ENCODE measurements around the gene KCTD20.
"Not testable (repeated sequence)": the region's sequence is repeated elsewhere in the genome, so short reads cannot be mapped to it uniquely, and the experiment has no call there.

Gene KCTD20

GRCh38 chr6:36442671-36443470 is at the start of gene KCTD20, which contains the start of gene PXT1:
KCTD20 (plus strand) TSS chr6:36443000; CDS start chr6:36470098, 27,098 bp downstream.
PXT1 (minus strand) TSS chr6:36442854; CDS start chr6:36426082, 16,772 bp downstream.
- POLR2A ChIA-PET (ENCODE audit: low non-redundant PET), result interaction anchor here (1.1 kb wide), 1 partner anchor 19 kb away, joined by 3 read pairs; no protein-coding TSS in a partner anchor
- CTCF ChIA-PET, result no interaction called here
- DNase-seq (ENCODE audit: low spot score), result peak; percentile 79
- no peak for TF ChIP-seq CTCF (conservative IDR thresholded peaks at IDR 0.05; ENCODE audit: low read depth)
- H3K27ac ChIP-seq, result peak within 1 kb of the TSS; percentile 94

- no peak overlapping the region for H3K27ac ChIP-seq
- DNase-seq (ENCODE audit: low spot score), result no peak
- ChIA-PET POLR2A (ENCODE audit: low non-redundant PET) (no interaction called here), CTCF (no interaction called here)
- no peak for TF ChIP-seq CTCF (conservative IDR thresholded peaks at IDR 0.05; ENCODE audit: low read depth)
Measured at GRCh38 chr6:36399970-36400369, 42.8 kb upstream of the KCTD20 start.

GRCh38 chr6:36402481-36402880 is 40.3 kb upstream of the KCTD20 start:
- ChIA-PET POLR2A (ENCODE audit: low non-redundant PET) (no interaction called here), CTCF (no interaction called here)
- no peak for TF ChIP-seq CTCF (conservative IDR thresholded peaks at IDR 0.05; ENCODE audit: low read depth)
- no peak overlapping the region for H3K27ac ChIP-seq
- DNase-seq (ENCODE audit: low spot score), result no peak

GRCh38 chr6:36404164-36404563 is 38.6 kb upstream of the KCTD20 start:
- ChIA-PET POLR2A (ENCODE audit: low non-redundant PET) (no interaction called here), CTCF (interaction anchor here (0.6 kb wide), 1 partner anchor 674 kb away, joined by 5 read pairs; no protein-coding TSS in a partner anchor)
- TF ChIP-seq CTCF (conservative IDR thresholded peaks at IDR 0.05; ENCODE audit: low read depth), result no peak
- no peak for DNase-seq (ENCODE audit: low spot score)
- H3K27ac ChIP-seq, result no peak overlapping the region

- H3K27ac ChIP-seq; DNase-seq (ENCODE audit: low spot score); POLR2A ChIA-PET (ENCODE audit: low non-redundant PET): not testable (repeated sequence)
- CTCF ChIA-PET, result interaction anchor here (0.7 kb wide), 1 partner anchor 23 kb away, joined by 5 read pairs; no protein-coding TSS in a partner anchor
Measured at GRCh38 chr6:36409718-36410117, 33.1 kb upstream of the KCTD20 start.

GRCh38 chr6:36413489-36414480 is 29.0 kb upstream of the KCTD20 start:
- POLR2A ChIA-PET (ENCODE audit: low non-redundant PET), result no interaction called here
- no peak for DNase-seq (ENCODE audit: low spot score)
- TF ChIP-seq CTCF (conservative IDR thresholded peaks at IDR 0.05; ENCODE audit: low read depth), result no peak
- H3K27ac ChIP-seq, result no peak overlapping the region
- CTCF ChIA-PET, result no interaction called here
